ENCODE data around the gene ODF2.
"Not testable (repeated sequence)": the region's sequence is repeated elsewhere in the genome, so short reads cannot be mapped to it uniquely, and the experiment has no call there.

The ODF2 gene

GRCh38 chr9:128503870-128504269 is 48.1 kb downstream of the ODF2 start:
- H3K27me3 Mint-ChIP-seq, result no peaks in the 10 kb centered on the region
- peaks cover 11% of the 10 kb centered on the region for H3K4me1 Mint-ChIP-seq (ENCODE audit: low read depth)
- peaks cover 45% of the 10 kb centered on the region for H3K36me3 Mint-ChIP-seq (ENCODE audit: low read depth)
- no peaks in the 10 kb centered on the region for H3K9me3 Mint-ChIP-seq
- H3K4me3 Mint-ChIP-seq, result peak overlapping the region; percentile 44
- intact Hi-C loops (cut with micrococcal nuclease), result loop anchor here (2.0 kb wide), 1 partner anchor 49 kb away; the partner anchor contains the start of gene SPTAN1
- peak overlapping the region; percentile 93 for H3K27ac Mint-ChIP-seq

GRCh38 chr9:128504485-128505413 is 48.9 kb downstream of the ODF2 start, which contains the start of gene GLE1:
Gene GLE1 (plus strand): TSS chr9:128504719. CDS start chr9:128504806, 87 bp downstream.
- H3K36me3 Mint-ChIP-seq (ENCODE audit: low read depth), result peaks cover 45% of the 10 kb centered on the region
- H3K4me1 Mint-ChIP-seq (ENCODE audit: low read depth), result peaks cover 14% of the 10 kb centered on the region
- no peaks in the 10 kb centered on the region for H3K27me3 Mint-ChIP-seq
- H3K9me3 Mint-ChIP-seq, result no peaks in the 10 kb centered on the region
- peak within 1 kb of the TSS; percentile 99 for H3K4me3 Mint-ChIP-seq
- intact Hi-C loops (cut with micrococcal nuclease), result loop anchor here (2.0 kb wide), 1 partner anchor 48 kb away; the partner anchor contains the start of gene SPTAN1
- peak within 1 kb of the TSS; percentile 93 for H3K27ac Mint-ChIP-seq

- Mint-ChIP-seq H3K4me3 (peak overlapping the region; percentile 99), H3K9me3 (no peaks in the 10 kb centered on the region), H3K27me3 (no peaks in the 10 kb centered on the region), H3K27ac (peak overlapping the region; percentile 93), H3K36me3 (ENCODE audit: low read depth) (peaks cover 45% of the 10 kb centered on the region), H3K4me1 (ENCODE audit: low read depth) (peaks cover 14% of the 10 kb centered on the region)
- intact Hi-C loops (cut with micrococcal nuclease), result loop anchor here (2.0 kb wide), 1 partner anchor 47 kb away; the partner anchor contains the start of gene SPTAN1
Measured at GRCh38 chr9:128505414-128505765, 49.6 kb downstream of the ODF2 start.

DNA sequence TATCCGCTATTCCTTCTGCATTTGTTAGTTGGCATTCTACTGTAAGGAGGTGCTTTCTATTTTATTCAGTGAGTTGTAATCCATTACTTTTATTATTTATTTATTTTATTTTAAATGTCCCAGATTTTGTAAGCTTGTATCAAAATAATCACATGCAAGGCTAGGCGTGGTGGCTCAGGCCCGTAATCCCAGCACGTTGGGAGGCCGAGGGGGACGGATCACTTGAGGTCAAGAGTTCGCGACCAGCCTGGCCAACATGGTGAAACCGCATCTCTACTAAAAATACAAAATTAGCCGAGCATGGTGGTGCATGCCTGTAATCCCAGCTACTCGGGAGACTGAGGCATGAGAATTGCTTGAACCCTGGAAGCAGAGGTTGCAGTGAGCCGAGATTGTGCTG is 50.1 kb downstream of the ODF2 start:
- H3K9me3 Mint-ChIP-seq, H3K27ac Mint-ChIP-seq, H3K27me3 Mint-ChIP-seq, H3K4me3 Mint-ChIP-seq: not testable (repeated sequence)
- intact Hi-C loops (cut with micrococcal nuclease), result loop anchor here (2.0 kb wide), 1 partner anchor 47 kb away; the partner anchor contains the start of gene SPTAN1
- peaks cover 14% of the 10 kb centered on the region for H3K4me1 Mint-ChIP-seq (ENCODE audit: low read depth)
- H3K36me3 Mint-ChIP-seq (ENCODE audit: low read depth), result peaks cover 45% of the 10 kb centered on the region

- Mint-ChIP-seq H3K27me3 (no peaks in the 10 kb centered on the region), H3K4me1 (ENCODE audit: low read depth) (peaks cover 6% of the 10 kb centered on the region), H3K27ac (no peak overlapping the region), H3K36me3 (ENCODE audit: low read depth) (peaks cover 93% of the 10 kb centered on the region), H3K9me3 (no peaks in the 10 kb centered on the region), H3K4me3 (no peak overlapping the region)
- intact Hi-C loops (cut with micrococcal nuclease), result no loop called here
Measured at GRCh38 chr9:128512820-128513219, 57.0 kb downstream of the ODF2 start.

DNA sequence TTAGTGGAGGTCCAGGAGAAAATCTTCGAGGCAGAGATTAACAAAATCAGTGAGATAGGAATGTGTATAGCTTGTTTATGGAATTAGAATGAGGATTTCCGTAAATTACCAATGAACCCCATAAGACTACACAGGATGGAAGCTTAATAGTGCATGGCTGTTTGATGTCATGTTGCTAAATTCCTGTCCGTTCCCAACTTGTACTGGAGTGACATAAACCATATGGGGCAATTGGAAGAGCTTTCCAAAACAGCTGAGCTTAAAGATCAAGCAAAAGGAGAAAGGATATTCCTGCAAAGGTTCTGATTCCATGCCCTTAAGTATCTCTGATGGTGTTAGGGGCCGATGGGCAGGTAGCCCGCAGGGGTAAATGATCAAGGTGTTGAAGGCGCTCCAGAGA is 66.2 kb downstream of the ODF2 start:
- intact Hi-C loops (cut with micrococcal nuclease), result no loop called here
- Mint-ChIP-seq H3K4me1 (ENCODE audit: low read depth) (no peaks in the 10 kb centered on the region), H3K4me3 (no peak overlapping the region), H3K9me3 (no peaks in the 10 kb centered on the region), H3K27me3 (no peaks in the 10 kb centered on the region), H3K27ac (peak overlapping the region; percentile 4), H3K36me3 (ENCODE audit: low read depth) (peaks cover 95% of the 10 kb centered on the region)

DNA sequence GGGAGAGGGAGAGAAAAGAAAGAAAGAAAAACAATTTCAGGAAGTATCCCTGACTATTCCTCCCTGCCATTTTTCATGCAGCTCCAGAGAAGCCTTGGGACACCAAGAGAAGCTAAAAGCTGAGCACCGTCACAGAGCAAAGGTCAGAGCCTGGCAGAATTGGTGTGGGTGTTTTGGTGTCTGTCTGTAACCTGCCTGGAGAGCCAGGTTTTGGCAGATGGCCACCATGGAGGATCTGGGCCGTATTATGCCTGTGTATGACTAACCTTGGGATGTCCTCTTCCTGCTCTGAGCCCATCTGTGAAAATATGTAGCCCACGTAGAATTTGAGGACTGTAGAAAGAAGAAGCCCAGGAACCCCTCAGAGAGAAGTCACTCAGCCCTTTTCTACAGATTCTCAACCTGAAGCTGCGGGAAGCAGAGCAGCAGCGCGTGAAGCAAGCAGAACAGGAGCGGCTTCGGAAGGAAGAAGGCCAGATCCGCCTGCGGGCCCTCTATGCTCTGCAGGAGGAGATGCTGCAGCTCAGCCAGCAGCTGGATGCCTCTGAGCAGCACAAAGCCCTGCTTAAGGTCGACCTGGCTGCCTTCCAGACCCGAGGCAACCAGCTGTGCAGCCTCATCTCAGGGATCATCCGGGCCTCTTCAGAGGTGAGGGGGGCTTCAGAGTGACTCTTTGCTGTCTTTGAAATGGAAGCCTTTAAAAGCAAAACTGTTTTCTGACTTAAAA is 67.6 kb downstream of the ODF2 start:
- H3K36me3 Mint-ChIP-seq (ENCODE audit: low read depth), result peaks cover 95% of the 10 kb centered on the region
- no peaks in the 10 kb centered on the region for H3K27me3 Mint-ChIP-seq
- H3K4me3 Mint-ChIP-seq, result no peak overlapping the region
- no peaks in the 10 kb centered on the region for H3K9me3 Mint-ChIP-seq
- no peak overlapping the region for H3K27ac Mint-ChIP-seq
- no peaks in the 10 kb centered on the region for H3K4me1 Mint-ChIP-seq (ENCODE audit: low read depth)
- intact Hi-C loops (cut with micrococcal nuclease), result no loop called here

DNA sequence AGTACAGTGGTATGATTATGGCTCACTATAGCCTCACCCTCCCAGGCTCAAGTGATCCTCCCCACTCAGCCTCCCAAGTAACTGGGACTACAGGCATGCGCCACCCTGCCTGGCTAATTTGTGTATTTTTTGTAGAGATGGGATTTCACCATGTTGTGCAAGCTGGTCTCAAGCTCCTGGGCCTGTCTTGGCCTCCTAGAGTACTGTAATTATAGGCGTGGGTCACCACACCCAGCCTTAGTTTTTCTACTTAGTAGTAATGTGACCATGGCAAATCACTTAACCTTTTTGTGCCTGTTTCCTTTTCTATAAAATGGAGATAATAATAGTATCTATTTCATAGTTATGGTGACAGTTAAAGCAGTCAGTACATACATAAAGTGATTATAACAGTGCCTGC is 70.9 kb downstream of the ODF2 start:
- Mint-ChIP-seq H3K4me3 (no peak overlapping the region), H3K4me1 (ENCODE audit: low read depth) (no peaks in the 10 kb centered on the region), H3K27ac (no peak overlapping the region), H3K9me3 (no peaks in the 10 kb centered on the region), H3K27me3 (no peaks in the 10 kb centered on the region), H3K36me3 (ENCODE audit: low read depth) (peaks cover 100% of the 10 kb centered on the region)
- intact Hi-C loops (cut with micrococcal nuclease), result no loop called here

DNA sequence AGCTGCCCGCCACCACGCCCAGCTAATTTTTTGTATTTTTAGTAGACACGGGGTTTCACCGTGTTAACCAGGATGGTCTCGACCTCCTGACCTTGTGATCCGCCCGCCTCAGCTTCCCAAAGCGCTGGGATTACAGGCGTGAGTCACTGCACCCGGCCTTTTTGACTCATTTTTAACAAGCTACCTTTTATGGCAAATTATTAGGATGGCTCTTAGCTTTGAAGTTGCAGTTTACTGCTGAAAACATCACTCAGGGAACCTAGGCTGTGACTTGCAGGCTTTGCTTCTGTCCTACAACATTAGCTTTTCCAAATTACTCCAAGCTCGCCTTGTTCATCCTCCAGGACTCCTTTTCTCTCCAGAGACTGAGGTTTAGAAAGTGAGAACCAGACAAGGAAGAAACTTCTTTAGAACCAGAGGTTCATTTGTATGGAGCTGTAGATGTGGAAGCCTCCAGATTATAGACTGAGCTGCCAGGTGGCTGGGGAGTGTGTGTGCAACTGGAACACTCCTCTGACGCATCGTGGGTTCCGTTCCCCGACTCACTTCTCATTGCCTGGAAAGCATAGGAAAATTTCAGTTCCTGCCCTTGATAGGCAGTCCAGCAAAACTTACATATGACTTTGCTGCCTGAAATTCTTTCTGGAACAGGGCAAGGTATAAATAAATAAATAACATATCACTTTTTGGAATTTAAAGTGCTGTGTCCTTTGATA is 72.8 kb downstream of the ODF2 start:
- Mint-ChIP-seq H3K4me3 (no peak overlapping the region), H3K9me3 (no peaks in the 10 kb centered on the region), H3K27me3 (no peaks in the 10 kb centered on the region), H3K4me1 (ENCODE audit: low read depth) (no peaks in the 10 kb centered on the region), H3K36me3 (ENCODE audit: low read depth) (peaks cover 100% of the 10 kb centered on the region), H3K27ac (no peak overlapping the region)
- intact Hi-C loops (cut with micrococcal nuclease), result no loop called here

GRCh38 chr9:128529191-128529590 is 73.4 kb downstream of the ODF2 start:
- Mint-ChIP-seq H3K27me3 (no peaks in the 10 kb centered on the region), H3K9me3 (no peaks in the 10 kb centered on the region), H3K27ac (peak overlapping the region; percentile 44), H3K36me3 (ENCODE audit: low read depth) (peaks cover 100% of the 10 kb centered on the region), H3K4me3 (no peak overlapping the region), H3K4me1 (ENCODE audit: low read depth) (no peaks in the 10 kb centered on the region)
- intact Hi-C loops (cut with micrococcal nuclease), result no loop called here

DNA sequence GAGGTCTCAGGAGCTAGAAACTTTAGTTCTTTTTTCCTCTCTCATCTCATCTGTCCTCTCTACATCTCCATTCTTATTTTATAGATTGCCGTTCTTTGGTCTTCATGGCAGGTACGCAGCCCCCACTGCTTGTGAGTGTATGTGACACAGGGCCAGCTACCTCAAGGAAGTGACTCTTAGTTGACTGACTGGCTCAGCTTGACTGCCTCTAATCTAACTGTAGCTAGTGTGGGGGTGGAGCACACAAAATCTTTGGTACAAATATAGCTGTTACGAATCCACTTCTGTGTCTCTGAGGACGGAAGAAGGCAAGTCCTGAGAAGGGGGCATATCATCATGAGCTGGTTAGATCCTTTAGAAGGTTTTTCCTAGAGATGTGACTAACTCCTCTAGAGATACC is 76.8 kb downstream of the ODF2 start:
- intact Hi-C loops (cut with micrococcal nuclease), result no loop called here
- H3K4me3 Mint-ChIP-seq, result no peak overlapping the region
- H3K27me3 Mint-ChIP-seq, result no peaks in the 10 kb centered on the region
- no peaks in the 10 kb centered on the region for H3K4me1 Mint-ChIP-seq (ENCODE audit: low read depth)
- H3K9me3 Mint-ChIP-seq, result no peaks in the 10 kb centered on the region
- no peak overlapping the region for H3K27ac Mint-ChIP-seq
- peaks cover 91% of the 10 kb centered on the region for H3K36me3 Mint-ChIP-seq (ENCODE audit: low read depth)

DNA sequence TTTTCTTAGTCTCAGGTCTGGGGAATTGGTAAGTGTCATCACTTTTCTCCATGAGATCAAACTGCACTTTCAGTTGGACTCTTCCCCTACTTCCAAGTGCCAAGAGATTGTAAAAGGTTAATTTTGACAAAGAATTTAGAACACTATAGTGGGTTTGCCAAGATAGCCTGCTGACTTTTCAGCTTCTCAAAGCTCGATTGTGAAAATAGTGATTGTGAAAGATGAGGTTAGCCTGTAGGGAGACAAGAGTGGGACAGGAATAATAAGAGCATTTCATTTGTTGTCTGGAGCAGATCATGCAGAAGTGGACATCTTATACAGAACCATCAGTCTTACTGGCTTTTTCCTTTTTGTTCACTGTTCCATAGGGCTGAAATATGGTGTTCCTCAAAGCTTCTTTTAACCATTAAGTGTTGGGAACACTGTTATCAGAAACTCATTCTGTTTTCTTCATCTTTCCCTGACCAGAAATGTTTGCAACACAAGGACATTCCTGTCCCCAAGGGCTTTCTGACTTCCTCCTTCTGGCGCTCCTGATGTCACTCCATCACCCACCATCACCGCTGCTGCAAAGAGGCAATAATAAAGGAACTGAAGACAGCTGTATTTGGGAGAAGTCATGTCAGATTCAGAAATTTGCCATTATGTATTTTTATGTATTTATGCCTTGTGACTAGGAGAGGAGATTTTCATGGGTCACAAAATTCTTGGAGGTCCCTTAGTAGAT is 85.0 kb downstream of the ODF2 start:
- no peaks in the 10 kb centered on the region for H3K27me3 Mint-ChIP-seq
- intact Hi-C loops (cut with micrococcal nuclease), result no loop called here
- H3K36me3 Mint-ChIP-seq (ENCODE audit: low read depth), result peaks cover 71% of the 10 kb centered on the region
- H3K4me1 Mint-ChIP-seq (ENCODE audit: low read depth), result peaks cover 19% of the 10 kb centered on the region
- H3K4me3 Mint-ChIP-seq, result no peak overlapping the region
- H3K9me3 Mint-ChIP-seq, result no peaks in the 10 kb centered on the region
- peak overlapping the region; percentile 77 for H3K27ac Mint-ChIP-seq

DNA sequence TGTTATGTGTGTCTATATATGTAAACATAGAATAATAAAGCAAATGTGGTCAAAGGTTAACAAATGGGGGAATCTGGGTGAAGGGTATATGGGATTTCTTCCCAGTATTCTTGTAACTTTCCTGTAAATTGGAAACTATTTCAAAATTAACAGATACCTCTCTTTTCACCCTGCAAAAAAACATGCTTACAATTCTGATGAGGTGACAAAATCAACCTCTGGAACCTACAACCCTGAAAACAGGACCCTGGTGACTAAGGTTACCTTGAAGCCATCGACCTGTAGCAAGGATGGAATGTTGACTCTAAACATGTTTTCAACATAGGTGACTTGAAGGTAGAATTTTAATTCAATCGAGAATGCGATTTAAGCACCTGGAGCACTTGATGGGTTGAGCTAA is 90.7 kb downstream of the ODF2 start:
- Mint-ChIP-seq H3K9me3 (no peaks in the 10 kb centered on the region), H3K4me3 (no peak overlapping the region), H3K4me1 (ENCODE audit: low read depth) (peaks cover 35% of the 10 kb centered on the region), H3K36me3 (ENCODE audit: low read depth) (peaks cover 19% of the 10 kb centered on the region), H3K27ac (no peak overlapping the region), H3K27me3 (no peaks in the 10 kb centered on the region)
- intact Hi-C loops (cut with micrococcal nuclease), result no loop called here
